SJSA1 (cell line): Measurements from ENCODE around the gene KBTBD4. TPM values are rescaled to one million over a fixed set of nuclear protein-coding genes. Genes with fewer than 3 reads are reported as not detected.

ENCODE experiments used
- total RNA-seq: library from RNA; depleted of rRNA; stranded (reverse); fragments of >200 nt; shearing (Covaris generic); gene quantifications from 2 replicates; pipeline ENCODE4 v1.2.3, GENCODE V29; 2014; rRNA removed

Gene KBTBD4
- total RNA-seq, 1 experiment from 2014 or later, result 22.9 TPM

Other genes with a start within 250 kb of the KBTBD4 start
- gene MYBPC3, start 226.3 kb downstream of the KBTBD4 start, total RNA-seq, result not detected in 2 replicates
- not detected in 2 replicates for gene SPI1, start 200.4 kb downstream of the KBTBD4 start, total RNA-seq
- 42.0 and 76.0 TPM in 2 replicates for gene SLC39A13, start 170.4 kb downstream of the KBTBD4 start, total RNA-seq
- gene PSMC3, start 152.5 kb downstream of the KBTBD4 start, total RNA-seq, result 295 and 358 TPM in 2 replicates
- gene RAPSN, start 129.8 kb downstream of the KBTBD4 start, total RNA-seq, result 0.34 TPM in 1 of 2 replicates, not detected in the other
- gene CELF1, start 25.8 kb downstream of the KBTBD4 start, total RNA-seq, result 50.6 and 77.6 TPM in 2 replicates
- gene PTPMT1, start 13.4 kb downstream of the KBTBD4 start, total RNA-seq, result 134 and 165 TPM in 2 replicates
- gene NDUFS3, start 104 bp upstream of the KBTBD4 start, total RNA-seq, result 101 and 123 TPM in 2 replicates
- not detected in 2 replicates for gene FAM180B, start 7.7 kb upstream of the KBTBD4 start, total RNA-seq
- 0.39 TPM in 1 of 2 replicates, not detected in the other for gene C1QTNF4, start 15.4 kb upstream of the KBTBD4 start, total RNA-seq
- gene MTCH2, start 63.6 kb upstream of the KBTBD4 start, total RNA-seq, result 108 and 130 TPM in 2 replicates
- 0.45 TPM in 1 of 2 replicates, not detected in the other for gene AGBL2, start 136.4 kb upstream of the KBTBD4 start, total RNA-seq
- 33.0 and 41.7 TPM in 2 replicates for gene FNBP4, start 188.4 kb upstream of the KBTBD4 start, total RNA-seq